GM12875 (cell line): ENCODE results near the gene ALDH8A1.

ENCODE experiments used
- H3K4me3 ChIP-seq: one replicate; pipeline ENCODE4 v1.5.1; 2011; ENCODE audit warnings: low read depth, low read length, control low read depth
- TF ChIP-seq, protein P1 (sequence below): IDR thresholded peaks from 2 replicates; pipeline ENCODE4 v1.5.1; 2011; ENCODE audit warnings: low read depth, mild to moderate bottlenecking, control low read depth, inconsistent platforms, low read length, moderate library complexity, borderline replicate concordance; ENCODE audit not compliant: insufficient read depth

ALDH8A1 gene

DNA sequence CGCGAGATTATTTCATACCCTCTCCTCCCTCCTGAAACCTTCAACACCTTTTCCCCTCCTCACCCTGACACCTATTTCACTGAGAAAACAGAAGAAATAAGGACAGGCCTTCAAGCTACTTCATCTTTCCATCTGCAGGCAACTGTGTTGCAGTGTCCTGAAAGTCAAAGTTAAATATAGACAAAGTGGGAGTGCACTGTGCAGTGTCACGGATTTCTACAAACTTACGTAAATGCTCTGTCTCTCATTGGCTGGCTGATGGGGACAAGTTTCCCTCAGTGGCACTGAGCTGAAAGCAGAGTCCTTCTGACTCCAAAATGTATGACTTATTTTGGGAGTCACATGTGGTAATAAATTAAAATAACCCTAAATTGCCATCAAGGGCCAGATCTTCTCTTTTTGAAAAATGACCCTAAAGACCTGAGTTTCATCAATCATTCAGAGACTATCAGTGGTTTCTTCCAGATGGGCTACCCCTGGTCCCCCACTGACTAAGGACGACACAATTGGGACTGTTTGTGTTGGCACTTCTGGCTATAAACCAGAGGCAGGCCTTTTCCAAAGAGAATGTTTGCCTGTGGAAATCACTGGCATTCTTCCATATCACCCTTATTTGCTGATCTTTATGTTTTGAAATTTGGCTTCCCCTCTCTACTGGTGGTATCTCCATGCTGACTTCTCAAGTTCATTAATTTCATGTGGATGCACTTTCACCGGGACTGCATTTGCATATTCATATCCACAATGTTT is 21.6 kb downstream of the ALDH8A1 start:
- TF ChIP-seq, protein P1, sequence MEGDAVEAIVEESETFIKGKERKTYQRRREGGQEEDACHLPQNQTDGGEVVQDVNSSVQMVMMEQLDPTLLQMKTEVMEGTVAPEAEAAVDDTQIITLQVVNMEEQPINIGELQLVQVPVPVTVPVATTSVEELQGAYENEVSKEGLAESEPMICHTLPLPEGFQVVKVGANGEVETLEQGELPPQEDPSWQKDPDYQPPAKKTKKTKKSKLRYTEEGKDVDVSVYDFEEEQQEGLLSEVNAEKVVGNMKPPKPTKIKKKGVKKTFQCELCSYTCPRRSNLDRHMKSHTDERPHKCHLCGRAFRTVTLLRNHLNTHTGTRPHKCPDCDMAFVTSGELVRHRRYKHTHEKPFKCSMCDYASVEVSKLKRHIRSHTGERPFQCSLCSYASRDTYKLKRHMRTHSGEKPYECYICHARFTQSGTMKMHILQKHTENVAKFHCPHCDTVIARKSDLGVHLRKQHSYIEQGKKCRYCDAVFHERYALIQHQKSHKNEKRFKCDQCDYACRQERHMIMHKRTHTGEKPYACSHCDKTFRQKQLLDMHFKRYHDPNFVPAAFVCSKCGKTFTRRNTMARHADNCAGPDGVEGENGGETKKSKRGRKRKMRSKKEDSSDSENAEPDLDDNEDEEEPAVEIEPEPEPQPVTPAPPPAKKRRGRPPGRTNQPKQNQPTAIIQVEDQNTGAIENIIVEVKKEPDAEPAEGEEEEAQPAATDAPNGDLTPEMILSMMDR: no peak
- H3K4me3 ChIP-seq: no peak overlapping the region

DNA sequence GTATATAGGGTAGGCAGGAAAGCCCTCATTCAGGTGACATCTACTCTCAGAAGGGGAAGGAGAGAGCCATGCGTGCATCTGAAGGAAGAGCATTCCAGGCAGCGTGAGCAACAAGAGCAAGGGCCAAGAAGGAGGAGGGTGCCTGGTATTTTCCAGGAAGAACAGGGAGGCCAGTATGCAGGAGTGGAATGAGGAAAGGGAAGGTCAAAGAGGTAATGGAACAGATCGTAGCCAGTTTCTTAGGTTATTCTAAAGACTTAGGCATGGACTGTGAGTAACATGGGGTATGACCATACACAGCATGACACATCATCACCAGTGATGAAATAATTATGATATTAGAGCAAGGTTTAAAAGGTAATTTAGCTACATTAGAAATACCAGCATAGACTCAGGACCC is 24.1 kb downstream of the ALDH8A1 start:
- TF ChIP-seq, protein P1: no peak
- H3K4me3 ChIP-seq: no peak overlapping the region

DNA sequence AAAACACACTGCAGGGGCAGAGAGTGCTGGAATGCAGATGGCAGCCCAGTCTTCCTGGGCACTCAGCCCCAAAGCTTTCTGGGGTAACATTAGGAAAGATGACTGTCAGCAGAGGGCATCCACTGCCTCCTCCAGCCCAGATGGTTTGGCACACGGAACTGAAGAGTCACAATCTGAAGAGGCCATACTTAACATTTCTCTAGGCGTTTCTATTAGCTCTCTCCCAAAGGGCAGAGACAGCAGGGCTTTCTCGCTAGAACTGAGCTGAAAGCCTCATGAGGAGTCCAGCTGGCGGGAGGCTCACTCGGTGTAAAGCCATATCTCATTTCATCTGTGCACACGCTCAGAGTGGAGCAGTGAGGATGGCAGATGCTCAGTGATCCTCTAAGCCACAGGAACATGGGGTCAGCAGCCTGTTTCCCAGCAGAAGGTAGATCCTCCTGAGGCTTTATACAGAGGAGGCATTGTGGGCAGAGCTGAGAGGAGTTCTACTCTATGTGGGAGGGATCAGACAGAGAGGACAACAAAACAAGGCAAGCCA is 28.1 kb downstream of the ALDH8A1 start:
- TF ChIP-seq, protein P1: no peak
- H3K4me3 ChIP-seq: no peak overlapping the region

DNA sequence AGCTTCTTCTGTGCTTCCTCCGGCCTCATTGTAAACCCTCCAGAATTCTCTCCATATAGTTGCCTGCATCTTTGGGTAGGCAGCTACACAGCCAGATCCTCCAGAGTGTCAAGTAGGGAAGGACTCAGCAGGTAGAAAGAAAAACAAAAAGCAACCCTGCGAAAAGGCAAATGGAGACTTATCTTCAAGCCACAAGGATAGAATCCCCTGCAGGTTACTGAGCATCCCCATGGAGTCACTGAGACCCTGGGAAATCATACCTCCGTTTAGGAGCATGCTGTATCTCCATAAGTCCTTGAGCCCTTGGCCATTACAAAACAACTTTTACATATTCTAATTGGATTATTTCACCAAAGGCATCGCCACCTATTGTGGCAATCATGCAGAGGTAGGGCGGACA is 28.6 kb downstream of the ALDH8A1 start:
- no peak overlapping the region for H3K4me3 ChIP-seq
- TF ChIP-seq, protein P1: no peak

DNA sequence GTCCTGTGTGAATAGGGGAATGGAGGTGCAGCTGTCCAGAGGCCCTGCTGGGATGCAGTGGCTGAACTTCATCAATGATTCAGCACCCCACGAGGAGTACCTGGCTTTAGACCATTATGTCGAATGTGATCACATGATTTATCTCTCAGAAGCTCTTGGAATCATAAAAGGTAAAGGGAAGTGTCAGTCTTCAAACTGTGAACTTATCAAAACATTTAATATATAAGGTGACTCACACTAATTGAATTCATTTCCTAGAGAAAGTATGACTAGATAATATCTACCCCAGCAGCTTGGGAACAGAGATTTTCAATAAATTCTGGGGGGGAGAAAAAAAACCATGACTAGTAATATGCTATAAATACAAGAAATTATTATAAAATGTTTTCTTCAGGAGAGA is 29.5 kb downstream of the ALDH8A1 start:
- TF ChIP-seq, protein P1: no peak

DNA sequence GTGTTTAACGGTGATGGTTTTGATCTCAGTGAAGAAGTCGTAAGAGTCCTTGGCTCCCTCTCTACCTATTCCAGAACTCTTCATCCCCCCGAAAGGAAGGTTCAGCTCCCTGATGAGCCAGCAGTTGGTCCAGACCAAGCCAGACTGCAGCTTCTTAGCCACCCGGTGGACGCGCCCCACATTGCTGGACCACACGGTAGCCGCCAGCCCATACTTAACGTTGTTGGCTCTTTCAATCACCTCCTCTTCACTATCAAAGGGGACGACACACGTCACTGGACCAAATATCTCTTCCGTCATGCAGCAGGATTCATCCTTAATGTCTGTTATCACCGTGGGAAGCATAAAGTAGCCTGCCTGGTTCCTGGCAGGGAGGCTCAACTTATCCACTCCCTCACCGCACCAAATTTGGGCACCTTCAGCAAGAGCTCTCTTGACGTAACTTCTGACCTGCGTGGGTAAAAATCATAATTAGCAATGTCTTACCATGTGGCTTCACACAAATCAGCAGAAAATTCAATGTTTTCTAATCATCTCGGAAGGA is 31.4 kb downstream of the ALDH8A1 start:
- H3K4me3 ChIP-seq: no peak overlapping the region
- TF ChIP-seq, protein P1: no peak

More for the DNA sequence above, 29.5 kb downstream of the ALDH8A1 start:
- H3K4me3 ChIP-seq: no peak overlapping the region

DNA sequence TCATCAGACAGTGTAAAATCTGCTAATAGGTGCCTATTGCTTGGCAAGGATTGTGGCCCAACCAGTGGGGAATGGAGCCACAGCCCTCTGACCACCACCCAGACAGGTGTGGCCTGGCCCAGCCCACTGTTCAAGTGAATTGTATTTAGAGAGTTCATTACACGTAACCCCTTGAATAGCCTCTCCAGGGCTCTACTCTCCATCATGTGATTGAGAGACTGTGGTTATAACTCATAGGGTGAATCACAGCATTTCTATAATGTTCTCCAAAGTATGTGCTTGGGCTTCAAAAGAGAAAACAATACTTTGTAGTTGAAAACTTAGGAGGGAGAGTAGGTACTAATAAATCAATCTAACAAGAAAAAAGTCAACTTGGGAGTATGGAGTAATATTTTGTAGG is 38.4 kb downstream of the ALDH8A1 start:
- H3K4me3 ChIP-seq: no peak overlapping the region
- TF ChIP-seq, protein P1: no peak
